ENCODE measurements around the gene ZGPAT. TPM values are rescaled to one million over a fixed set of nuclear protein-coding genes. Genes with fewer than 3 reads are reported as not detected.
"Not testable (repeated sequence)": the region's sequence is repeated elsewhere in the genome, so short reads cannot be mapped to it uniquely, and the experiment has no call there.

ZGPAT gene
- total and polyA plus RNA-seq, 7 experiments from 2014 or later, result 42.9 to 82.1 (median 47.5) TPM

DNA sequence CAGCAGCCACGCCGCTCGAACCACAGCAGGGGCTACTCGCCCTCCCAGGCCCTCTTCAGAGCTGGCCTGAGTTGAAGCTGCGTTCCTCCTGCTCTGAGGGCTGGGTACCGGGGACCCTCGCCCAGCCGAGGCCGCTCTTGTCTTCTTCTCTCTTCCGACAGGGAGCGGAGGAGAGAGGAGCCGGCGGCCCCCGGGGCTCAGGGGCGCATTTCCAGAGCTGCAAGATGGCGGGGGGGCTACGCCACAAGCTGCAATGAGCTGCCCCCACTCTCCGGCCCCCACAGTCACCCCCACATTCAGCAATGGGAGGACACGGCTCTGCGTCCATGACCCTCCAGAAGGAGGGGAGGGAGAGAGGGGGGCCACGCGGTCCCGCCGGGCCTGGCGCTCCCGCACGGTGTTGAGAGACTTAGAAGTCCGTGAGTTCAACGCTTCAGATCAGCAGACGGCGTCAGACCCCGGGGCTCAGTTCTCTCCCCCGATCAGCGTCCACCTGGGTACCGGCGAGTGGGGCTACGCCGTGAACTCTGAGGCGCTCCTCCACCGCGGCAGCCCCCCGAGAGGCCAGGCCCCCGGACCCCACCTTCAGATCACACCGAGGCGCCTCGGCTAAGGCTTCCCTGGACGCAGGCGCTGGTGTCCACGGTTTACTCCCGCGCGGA lies 63.3 kb downstream of the ZGPAT start:
- intact Hi-C loops (cut with micrococcal nuclease), result no loop called here
- H3K36me3 ChIP-seq (ENCODE audit: control insufficient read depth in 2 of 3, insufficient read depth in 3 of 3, low read length in 3 of 3), result no peaks in the 10 kb centered on the region
- ChIA-PET POLR2A (no interaction called here), CTCF (no interaction called here)
- Mint-ChIP-seq H3K27me3 (peaks cover 0 to 2% (median 0%) of the 10 kb centered on the region in 5 donors), H3K9me3 (no peaks in the 10 kb centered on the region), H3K4me3 (no peak overlapping the region), H3K36me3 (peaks cover 0 to 1% (median 0%) of the 10 kb centered on the region in 5 donors), H3K4me1 (peaks cover 0 to 6% (median 5%) of the 10 kb centered on the region in 7 donors), H3K27ac (no peak overlapping the region)
- no peaks in the 10 kb centered on the region for H3K27me3 ChIP-seq (ENCODE audit: control insufficient read depth in 2 of 2, insufficient read depth in 2 of 2, low read length in 2 of 2)
- no peak for ATAC-seq
- H3K4me3 ChIP-seq (ENCODE audit: low read length), result no peak overlapping the region
- no peak for DNase-seq
- H3K4me1 ChIP-seq (ENCODE audit: control insufficient read depth in 2 of 2, insufficient read depth in 2 of 2, low read length in 2 of 2), result no peaks in the 10 kb centered on the region
- H3K27ac ChIP-seq (ENCODE audit: low read depth, low read length), result no peak overlapping the region
- H3K9me3 ChIP-seq (ENCODE audit: control insufficient read depth in 2 of 3, low read length in 3 of 3), result no peaks in the 10 kb centered on the region

DNA sequence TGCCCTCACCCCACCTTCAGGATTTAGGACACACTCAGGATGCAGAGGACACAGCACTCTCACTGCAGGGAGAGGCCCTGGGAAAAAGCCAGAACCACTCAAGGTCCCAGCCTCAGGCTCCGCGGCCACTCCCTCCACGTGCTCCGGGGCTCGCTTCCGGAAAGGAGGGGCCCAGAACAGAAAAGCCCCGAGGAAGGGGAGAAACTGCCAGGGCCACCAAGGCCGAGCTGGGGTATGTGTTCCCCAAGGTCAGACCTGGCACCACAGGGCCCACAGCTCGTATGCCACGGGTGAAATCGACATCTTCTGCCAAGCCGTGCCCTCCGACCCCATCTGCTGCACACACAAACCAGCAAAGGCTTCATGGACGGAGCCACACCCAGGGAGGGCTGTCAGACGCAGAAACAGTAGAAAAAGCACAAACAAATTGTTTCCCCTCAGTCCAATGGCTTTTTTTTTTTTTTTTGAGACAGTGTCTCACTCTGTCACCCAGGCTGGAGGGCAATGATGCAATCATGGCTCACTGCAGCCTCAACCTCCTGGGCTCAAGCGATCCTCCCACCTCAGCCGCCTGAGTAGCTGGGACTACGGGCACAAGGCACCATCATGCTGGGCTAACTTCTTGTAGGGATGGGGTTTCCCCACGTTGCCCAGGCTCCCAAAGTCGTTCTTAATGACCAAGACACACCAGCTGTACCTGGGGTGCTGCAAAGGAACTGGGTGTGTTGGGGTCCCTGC lies 65.1 kb downstream of the ZGPAT start:
- no peaks in the 10 kb centered on the region for H3K27me3 ChIP-seq (ENCODE audit: control insufficient read depth in 2 of 2, insufficient read depth in 2 of 2, low read length in 2 of 2)
- Mint-ChIP-seq H3K4me3 (peak overlapping the region in 1 of 10 donors; percentile 68), H3K27ac (no peak overlapping the region), H3K9me3 (no peaks in the 10 kb centered on the region), H3K36me3 (peaks cover 0 to 1% (median 0%) of the 10 kb centered on the region in 5 donors), H3K4me1 (peaks cover 0 to 6% (median 5%) of the 10 kb centered on the region in 7 donors), H3K27me3 (peaks cover 0 to 2% (median 0%) of the 10 kb centered on the region in 5 donors)
- H3K4me1 ChIP-seq (ENCODE audit: control insufficient read depth in 2 of 2, insufficient read depth in 2 of 2, low read length in 2 of 2), result no peaks in the 10 kb centered on the region
- H3K36me3 ChIP-seq (ENCODE audit: control insufficient read depth in 2 of 3, insufficient read depth in 3 of 3, low read length in 3 of 3), result no peaks in the 10 kb centered on the region
- POLR2A ChIA-PET, result no interaction called here
- CTCF ChIA-PET, result no interaction called here
- no peaks in the 10 kb centered on the region for H3K9me3 ChIP-seq (ENCODE audit: control insufficient read depth in 2 of 3, low read length in 3 of 3)
- no peak for DNase-seq
- no peak for ATAC-seq
- intact Hi-C loops (cut with micrococcal nuclease), result no loop called here
- no peak overlapping the region for H3K4me3 ChIP-seq (ENCODE audit: low read length)
- H3K27ac ChIP-seq (ENCODE audit: low read depth, low read length), result no peak overlapping the region

DNA sequence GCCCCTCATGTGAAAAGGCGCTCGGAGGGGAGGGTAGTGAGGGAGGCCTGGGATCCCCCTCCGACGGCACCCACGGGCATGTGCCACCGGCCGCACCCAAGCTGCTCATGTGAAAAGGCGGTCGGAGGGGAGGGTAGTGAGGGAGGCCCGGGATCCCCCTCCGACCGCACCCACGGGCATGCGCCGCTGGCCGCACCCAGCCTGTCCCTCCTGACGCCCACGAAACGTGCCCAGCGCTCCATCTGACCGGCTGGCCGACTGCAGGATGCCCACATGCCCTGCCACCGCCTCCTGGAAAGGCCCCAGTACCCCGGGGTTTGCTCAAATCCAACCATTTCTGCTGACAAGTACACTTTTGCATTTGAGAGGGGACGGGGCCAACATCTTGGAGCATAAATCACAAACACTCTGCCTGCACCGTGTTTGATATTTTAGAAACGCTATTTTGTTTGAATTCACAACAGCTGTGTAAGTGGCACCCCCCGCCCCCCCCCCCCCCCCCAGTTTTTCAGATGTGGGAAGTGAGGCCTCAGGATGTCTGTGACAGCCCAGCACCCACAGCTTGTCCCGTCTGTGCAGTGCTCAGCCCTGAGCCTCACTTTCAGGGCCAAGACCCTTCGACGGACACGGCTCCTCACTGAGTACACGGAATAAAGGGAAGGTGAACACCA lies 65.9 kb downstream of the ZGPAT start:
- Mint-ChIP-seq H3K27ac (no peak overlapping the region), H3K36me3 (peaks cover 0 to 1% (median 0%) of the 10 kb centered on the region in 5 donors), H3K9me3 (no peaks in the 10 kb centered on the region), H3K27me3 (peaks cover 0 to 2% (median 0%) of the 10 kb centered on the region in 5 donors), H3K4me3 (peak overlapping the region in 1 of 10 donors; percentile 7), H3K4me1 (peaks cover 0 to 6% (median 5%) of the 10 kb centered on the region in 7 donors)
- H3K27me3 ChIP-seq (ENCODE audit: control insufficient read depth in 2 of 2, insufficient read depth in 2 of 2, low read length in 2 of 2), result no peaks in the 10 kb centered on the region
- H3K4me3 ChIP-seq (ENCODE audit: low read length), result no peak overlapping the region
- H3K9me3 ChIP-seq (ENCODE audit: control insufficient read depth in 2 of 3, low read length in 3 of 3), result no peaks in the 10 kb centered on the region
- ATAC-seq, result no peak
- no peak overlapping the region for H3K27ac ChIP-seq (ENCODE audit: low read depth, low read length)
- ChIA-PET POLR2A (no interaction called here), CTCF (no interaction called here)
- no peak for DNase-seq
- intact Hi-C loops (cut with micrococcal nuclease), result no loop called here
- no peaks in the 10 kb centered on the region for H3K36me3 ChIP-seq (ENCODE audit: control insufficient read depth in 2 of 3, insufficient read depth in 3 of 3, low read length in 3 of 3)
- no peaks in the 10 kb centered on the region for H3K4me1 ChIP-seq (ENCODE audit: control insufficient read depth in 2 of 2, insufficient read depth in 2 of 2, low read length in 2 of 2)

DNA sequence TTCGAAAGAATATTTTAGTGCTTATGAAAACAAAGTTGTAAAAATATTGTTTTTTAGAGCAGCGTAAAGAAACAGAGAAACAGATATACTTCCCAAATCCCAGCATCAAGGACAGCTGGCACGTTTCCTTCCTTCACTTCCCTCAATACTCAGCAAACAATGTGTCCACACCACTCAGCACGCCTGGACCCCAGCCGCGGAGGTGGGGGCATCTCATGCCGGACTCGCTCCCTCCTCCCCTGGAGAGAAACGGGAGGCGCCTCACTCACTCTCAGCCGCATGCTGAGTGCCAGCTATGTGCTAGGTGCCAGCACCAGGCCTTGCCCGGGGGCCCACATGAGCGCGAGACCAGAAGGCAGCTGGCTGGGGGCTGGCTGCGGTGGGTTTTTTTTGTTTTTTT lies 66.5 kb downstream of the ZGPAT start:
- Mint-ChIP-seq H3K27ac (peak overlapping the region in 2 of 9 donors; percentile 68 to 81), H3K36me3 (peaks cover 0 to 1% (median 0%) of the 10 kb centered on the region in 5 donors), H3K9me3 (no peaks in the 10 kb centered on the region), H3K4me1 (peaks cover 0 to 6% (median 5%) of the 10 kb centered on the region in 7 donors), H3K4me3 (peak overlapping the region in 2 of 10 donors; percentile 7 to 32), H3K27me3 (peaks cover 0 to 2% (median 0%) of the 10 kb centered on the region in 5 donors)
- POLR2A ChIA-PET, result no interaction called here
- intact Hi-C loops (cut with micrococcal nuclease), result no loop called here
- Histone ChIP-seq H3K4me3 (ENCODE audit: low read length) (no peak overlapping the region), H3K36me3 (ENCODE audit: control insufficient read depth in 2 of 3, insufficient read depth in 3 of 3, low read length in 3 of 3) (no peaks in the 10 kb centered on the region), H3K4me1 (ENCODE audit: control insufficient read depth in 2 of 2, insufficient read depth in 2 of 2, low read length in 2 of 2) (no peaks in the 10 kb centered on the region), H3K9me3 (ENCODE audit: control insufficient read depth in 2 of 3, low read length in 3 of 3) (no peaks in the 10 kb centered on the region), H3K27ac (ENCODE audit: low read depth, low read length) (no peak overlapping the region), H3K27me3 (ENCODE audit: control insufficient read depth in 2 of 2, insufficient read depth in 2 of 2, low read length in 2 of 2) (no peaks in the 10 kb centered on the region)
- no peak for ATAC-seq
- CTCF ChIA-PET, result no interaction called here
- DNase-seq, result no peak

DNA sequence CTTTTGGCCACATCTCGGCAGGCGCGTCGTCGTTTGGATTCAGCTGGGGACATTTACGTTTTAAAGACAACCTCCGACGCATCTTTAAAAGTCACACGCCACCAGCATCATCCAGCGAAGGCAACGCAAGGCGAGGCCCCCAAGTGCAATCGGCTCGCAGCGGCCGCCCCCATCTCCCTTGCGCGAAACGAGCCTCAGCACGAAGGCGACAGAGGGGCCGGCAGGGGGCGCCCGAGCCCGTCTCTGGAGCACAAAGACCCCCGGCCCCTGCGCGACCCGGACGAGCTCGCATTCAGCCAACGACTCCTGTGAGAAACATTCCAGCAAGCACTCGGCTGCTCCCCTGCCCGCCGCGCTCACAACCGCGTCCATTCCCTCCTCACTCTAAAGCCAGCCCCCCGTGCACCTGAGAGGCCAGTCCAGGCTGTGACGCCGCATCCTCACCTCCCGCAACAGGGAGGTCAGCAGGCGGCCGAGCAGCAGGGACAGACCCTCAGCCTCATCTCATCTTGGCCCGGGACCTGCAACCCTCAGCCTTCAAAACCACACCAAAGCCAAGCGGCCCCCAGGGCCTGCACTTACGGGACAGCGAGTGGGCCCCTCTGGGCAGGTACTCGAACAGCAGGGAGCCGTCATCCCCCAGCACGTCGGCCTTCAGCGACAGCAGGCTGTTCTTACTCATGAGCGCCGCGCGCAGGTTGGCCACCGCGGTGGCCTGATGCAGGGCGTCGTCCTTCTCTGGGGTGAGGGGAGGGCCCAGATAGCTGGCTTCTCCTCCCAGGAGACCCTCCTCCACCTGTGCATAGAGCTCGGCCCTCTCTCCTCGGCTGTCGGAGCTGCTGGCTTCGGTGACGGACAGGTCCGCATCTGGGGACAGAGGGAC lies 67.5 kb downstream of the ZGPAT start:
- DNase-seq (peak in 4 of 9 donors; percentile 22 to 40 (median 32)), ATAC-seq (no peak)
- no peaks in the 10 kb centered on the region for H3K4me1 ChIP-seq (ENCODE audit: control insufficient read depth in 2 of 2, insufficient read depth in 2 of 2, low read length in 2 of 2)
- peak overlapping the region in 2 of 10 donors; percentile 23 to 40 for H3K4me3 Mint-ChIP-seq
- no peaks in the 10 kb centered on the region for H3K36me3 ChIP-seq (ENCODE audit: control insufficient read depth in 2 of 3, insufficient read depth in 3 of 3, low read length in 3 of 3)
- peaks cover 0 to 6% (median 5%) of the 10 kb centered on the region in 7 donors for H3K4me1 Mint-ChIP-seq
- intact Hi-C loops (cut with micrococcal nuclease), result no loop called here
- H3K27ac ChIP-seq (ENCODE audit: low read depth, low read length), result no peak overlapping the region
- H3K27me3 Mint-ChIP-seq, result peaks cover 0 to 2% (median 0%) of the 10 kb centered on the region in 5 donors
- H3K36me3 Mint-ChIP-seq, result peaks cover 0 to 1% (median 0%) of the 10 kb centered on the region in 5 donors
- CTCF ChIA-PET, result interaction anchor here (1.0 to 1.3 kb wide), 2 partner anchors 11 to 39 kb away, joined by 3 to 6 read pairs; partner anchors contain the start of gene LIME1
- no peak overlapping the region for H3K4me3 ChIP-seq (ENCODE audit: low read length)
- H3K9me3 Mint-ChIP-seq, result no peaks in the 10 kb centered on the region
- POLR2A ChIA-PET, result interaction anchor here (0.9 kb wide), 1 partner anchor 121 kb away, joined by 4 read pairs; no protein-coding TSS in a partner anchor
- no peaks in the 10 kb centered on the region for H3K9me3 ChIP-seq (ENCODE audit: control insufficient read depth in 2 of 3, low read length in 3 of 3)
- peak overlapping the region in 1 of 9 donors; percentile 21 for H3K27ac Mint-ChIP-seq
- no peaks in the 10 kb centered on the region for H3K27me3 ChIP-seq (ENCODE audit: control insufficient read depth in 2 of 2, insufficient read depth in 2 of 2, low read length in 2 of 2)

DNA sequence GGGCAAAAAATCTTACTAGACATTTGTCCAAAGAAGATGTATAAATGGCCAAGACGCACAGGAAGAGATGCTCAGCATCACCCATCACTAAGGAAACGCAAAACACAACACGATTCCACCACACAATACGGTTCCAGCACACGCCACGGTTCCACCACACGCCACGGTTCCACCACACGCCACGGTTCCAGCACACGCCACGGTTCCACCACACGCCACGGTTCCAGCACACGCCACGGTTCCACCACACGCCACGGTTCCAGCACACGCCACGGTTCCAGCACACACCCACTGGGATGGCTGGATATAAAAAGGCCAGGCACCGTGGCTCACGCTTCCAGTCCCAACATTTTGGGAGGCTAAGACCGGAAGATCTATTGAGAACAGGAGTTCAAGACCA lies 69.0 kb downstream of the ZGPAT start:
- H3K9me3 Mint-ChIP-seq; H3K9me3 ChIP-seq (ENCODE audit: control insufficient read depth in 2 of 3, low read length in 3 of 3); H3K27me3 Mint-ChIP-seq; H3K27me3 ChIP-seq (ENCODE audit: control insufficient read depth in 2 of 2, insufficient read depth in 2 of 2, low read length in 2 of 2); H3K27ac ChIP-seq (ENCODE audit: low read depth, low read length); DNase-seq; H3K4me1 ChIP-seq (ENCODE audit: control insufficient read depth in 2 of 2, insufficient read depth in 2 of 2, low read length in 2 of 2); ATAC-seq; intact Hi-C loops (cut with micrococcal nuclease); H3K4me3 Mint-ChIP-seq; H3K36me3 Mint-ChIP-seq; H3K4me3 ChIP-seq (ENCODE audit: low read length); H3K36me3 ChIP-seq (ENCODE audit: control insufficient read depth in 2 of 3, insufficient read depth in 3 of 3, low read length in 3 of 3); POLR2A ChIA-PET; H3K27ac Mint-ChIP-seq: not testable (repeated sequence)
- H3K4me1 Mint-ChIP-seq, result peaks cover 2 to 13% (median 11%) of the 10 kb centered on the region in 7 donors
- CTCF ChIA-PET, result interaction anchor here (1.1 kb wide), 2 partner anchors 10 kb away, joined by 3 to 5 read pairs; no protein-coding TSS in a partner anchor
